ENCODE results near the gene FRY.

The FRY gene

GRCh38 chr13:32228330-32229041, 196.9 kb downstream of the FRY start:
- no CpG with 5 or more reads among the region's 5 CpGs for WGBS (ENCODE audit: insufficient coverage, insufficient read length)
- no peak for DNase-seq (ENCODE audit: low read depth, low spot score)
- Histone ChIP-seq H3K4me3 (ENCODE audit: low read length) (no peak overlapping the region), H3K4me1 (ENCODE audit: control insufficient read depth, insufficient read depth, low read length) (no peaks in the 10 kb centered on the region), H3K9me3 (ENCODE audit: control insufficient read depth, insufficient read depth, low read length) (no peaks in the 10 kb centered on the region), H3K36me3 (ENCODE audit: control insufficient read depth, insufficient read depth, low read length) (no peaks in the 10 kb centered on the region), H3K27ac (ENCODE audit: low read length) (no peak overlapping the region), H3K27me3 (ENCODE audit: control insufficient read depth, insufficient read depth, low read length) (no peaks in the 10 kb centered on the region)

- no peak for DNase-seq (ENCODE audit: low read depth, low spot score)
- H3K4me3 ChIP-seq (ENCODE audit: low read length): no peak overlapping the region
Measured at GRCh38 chr13:32229443-32229842, 197.9 kb downstream of the FRY start.

GRCh38 chr13:32232263-32232662, 200.7 kb downstream of the FRY start:
- no peaks in the 10 kb centered on the region for H3K36me3 ChIP-seq (ENCODE audit: control insufficient read depth, insufficient read depth, low read length)
- no peak overlapping the region for H3K4me3 ChIP-seq (ENCODE audit: low read length)
- H3K27me3 ChIP-seq (ENCODE audit: control insufficient read depth, insufficient read depth, low read length): no peaks in the 10 kb centered on the region
- no CpG with 5 or more reads among the region's 3 CpGs for WGBS (ENCODE audit: insufficient coverage, insufficient read length)
- H3K27ac ChIP-seq (ENCODE audit: low read length): no peak overlapping the region
- no peaks in the 10 kb centered on the region for H3K9me3 ChIP-seq (ENCODE audit: control insufficient read depth, insufficient read depth, low read length)
- H3K4me1 ChIP-seq (ENCODE audit: control insufficient read depth, insufficient read depth, low read length): no peaks in the 10 kb centered on the region
- no peak for DNase-seq (ENCODE audit: low read depth, low spot score)

More at GRCh38 chr13:32229443-32229842, 197.9 kb downstream of the FRY start:
- no peaks in the 10 kb centered on the region for H3K27me3 ChIP-seq (ENCODE audit: control insufficient read depth, insufficient read depth, low read length)
- H3K4me1 ChIP-seq (ENCODE audit: control insufficient read depth, insufficient read depth, low read length): no peaks in the 10 kb centered on the region
- H3K9me3 ChIP-seq (ENCODE audit: control insufficient read depth, insufficient read depth, low read length): no peaks in the 10 kb centered on the region
- no CpG with 5 or more reads among the region's 3 CpGs for WGBS (ENCODE audit: insufficient coverage, insufficient read length)
- H3K27ac ChIP-seq (ENCODE audit: low read length): no peak overlapping the region
- H3K36me3 ChIP-seq (ENCODE audit: control insufficient read depth, insufficient read depth, low read length): no peaks in the 10 kb centered on the region

GRCh38 chr13:32233062-32233461, 201.5 kb downstream of the FRY start:
- no peaks in the 10 kb centered on the region for H3K36me3 ChIP-seq (ENCODE audit: control insufficient read depth, insufficient read depth, low read length)

GRCh38 chr13:32234914-32235313, 203.3 kb downstream of the FRY start:
- Histone ChIP-seq H3K27ac (ENCODE audit: low read length) (no peak overlapping the region), H3K4me3 (ENCODE audit: low read length) (no peak overlapping the region), H3K27me3 (ENCODE audit: control insufficient read depth, insufficient read depth, low read length) (no peaks in the 10 kb centered on the region), H3K4me1 (ENCODE audit: control insufficient read depth, insufficient read depth, low read length) (no peaks in the 10 kb centered on the region), H3K9me3 (ENCODE audit: control insufficient read depth, insufficient read depth, low read length) (no peaks in the 10 kb centered on the region), H3K36me3 (ENCODE audit: control insufficient read depth, insufficient read depth, low read length) (no peaks in the 10 kb centered on the region)
- no peak for DNase-seq (ENCODE audit: low read depth, low spot score)
- WGBS (ENCODE audit: insufficient coverage, insufficient read length): no CpG with 5 or more reads among the region's 2 CpGs

More at GRCh38 chr13:32233062-32233461, 201.5 kb downstream of the FRY start:
- no peaks in the 10 kb centered on the region for H3K9me3 ChIP-seq (ENCODE audit: control insufficient read depth, insufficient read depth, low read length)
- WGBS (ENCODE audit: insufficient coverage, insufficient read length): no CpG with 5 or more reads among the region's 2 CpGs
- H3K4me3 ChIP-seq (ENCODE audit: low read length): no peak overlapping the region
- no peak for DNase-seq (ENCODE audit: low read depth, low spot score)
- H3K27ac ChIP-seq (ENCODE audit: low read length): no peak overlapping the region
- no peaks in the 10 kb centered on the region for H3K4me1 ChIP-seq (ENCODE audit: control insufficient read depth, insufficient read depth, low read length)
- H3K27me3 ChIP-seq (ENCODE audit: control insufficient read depth, insufficient read depth, low read length): no peaks in the 10 kb centered on the region

GRCh38 chr13:32237681-32238080, 206.1 kb downstream of the FRY start:
- no peaks in the 10 kb centered on the region for H3K36me3 ChIP-seq (ENCODE audit: control insufficient read depth, insufficient read depth, low read length)
- H3K4me1 ChIP-seq (ENCODE audit: control insufficient read depth, insufficient read depth, low read length): no peaks in the 10 kb centered on the region
- no peak for DNase-seq (ENCODE audit: low read depth, low spot score)
- no peaks in the 10 kb centered on the region for H3K27me3 ChIP-seq (ENCODE audit: control insufficient read depth, insufficient read depth, low read length)
- H3K9me3 ChIP-seq (ENCODE audit: control insufficient read depth, insufficient read depth, low read length): no peaks in the 10 kb centered on the region
- H3K4me3 ChIP-seq (ENCODE audit: low read length): no peak overlapping the region
- H3K27ac ChIP-seq (ENCODE audit: low read length): no peak overlapping the region
- no CpG with 5 or more reads among the region's 6 CpGs for WGBS (ENCODE audit: insufficient coverage, insufficient read length)

- DNase-seq (ENCODE audit: low read depth, low spot score): no peak
- Histone ChIP-seq H3K36me3 (ENCODE audit: control insufficient read depth, insufficient read depth, low read length) (no peaks in the 10 kb centered on the region), H3K9me3 (ENCODE audit: control insufficient read depth, insufficient read depth, low read length) (no peaks in the 10 kb centered on the region), H3K4me3 (ENCODE audit: low read length) (no peak overlapping the region), H3K4me1 (ENCODE audit: control insufficient read depth, insufficient read depth, low read length) (0 out of 2 replicates have a peak, but pooled peaks cover 1% of the 10 kb centered on the region), H3K27me3 (ENCODE audit: control insufficient read depth, insufficient read depth, low read length) (no peaks in the 10 kb centered on the region), H3K27ac (ENCODE audit: low read length) (no peak overlapping the region)
- WGBS (ENCODE audit: insufficient coverage, insufficient read length): no CpG with 5 or more reads among the region's 5 CpGs
Measured at GRCh38 chr13:32243695-32244094, 212.1 kb downstream of the FRY start.

GRCh38 chr13:32245555-32245954, 214.0 kb downstream of the FRY start:
- DNase-seq (ENCODE audit: low read depth, low spot score): no peak
- H3K27ac ChIP-seq (ENCODE audit: low read length): no peak overlapping the region
- no peaks in the 10 kb centered on the region for H3K9me3 ChIP-seq (ENCODE audit: control insufficient read depth, insufficient read depth, low read length)
- no CpG with 5 or more reads among the region's 5 CpGs for WGBS (ENCODE audit: insufficient coverage, insufficient read length)
- 0 out of 2 replicates have a peak, but pooled peaks cover 1% of the 10 kb centered on the region for H3K4me1 ChIP-seq (ENCODE audit: control insufficient read depth, insufficient read depth, low read length)
- no peaks in the 10 kb centered on the region for H3K36me3 ChIP-seq (ENCODE audit: control insufficient read depth, insufficient read depth, low read length)
- no peaks in the 10 kb centered on the region for H3K27me3 ChIP-seq (ENCODE audit: control insufficient read depth, insufficient read depth, low read length)
- no peak overlapping the region for H3K4me3 ChIP-seq (ENCODE audit: low read length)

GRCh38 chr13:32246468-32246867, 214.9 kb downstream of the FRY start:
- DNase-seq (ENCODE audit: low read depth, low spot score): peak; percentile 80
- WGBS (ENCODE audit: insufficient coverage, insufficient read length): no CpG with 5 or more reads among the region's 2 CpGs
- Histone ChIP-seq H3K27ac (ENCODE audit: low read length) (no peak overlapping the region), H3K4me1 (ENCODE audit: control insufficient read depth, insufficient read depth, low read length) (0 out of 2 replicates have a peak, but pooled peaks cover 1% of the 10 kb centered on the region), H3K9me3 (ENCODE audit: control insufficient read depth, insufficient read depth, low read length) (no peaks in the 10 kb centered on the region), H3K27me3 (ENCODE audit: control insufficient read depth, insufficient read depth, low read length) (no peaks in the 10 kb centered on the region), H3K4me3 (ENCODE audit: low read length) (no peak overlapping the region), H3K36me3 (ENCODE audit: control insufficient read depth, insufficient read depth, low read length) (no peaks in the 10 kb centered on the region)

GRCh38 chr13:32247887-32248286, 216.3 kb downstream of the FRY start:
- H3K27ac ChIP-seq (ENCODE audit: low read length): no peak overlapping the region
- no CpG with 5 or more reads among the region's 1 CpG for WGBS (ENCODE audit: insufficient coverage, insufficient read length)
- H3K27me3 ChIP-seq (ENCODE audit: control insufficient read depth, insufficient read depth, low read length): no peaks in the 10 kb centered on the region
- H3K4me3 ChIP-seq (ENCODE audit: low read length): no peak overlapping the region
- H3K9me3 ChIP-seq (ENCODE audit: control insufficient read depth, insufficient read depth, low read length): no peaks in the 10 kb centered on the region
- no peaks in the 10 kb centered on the region for H3K36me3 ChIP-seq (ENCODE audit: control insufficient read depth, insufficient read depth, low read length)
- DNase-seq (ENCODE audit: low read depth, low spot score): no peak
- H3K4me1 ChIP-seq (ENCODE audit: control insufficient read depth, insufficient read depth, low read length): peaks cover 1% of the 10 kb centered on the region; the same call in 1 of the 2 replicates

GRCh38 chr13:32248801-32249200, 217.2 kb downstream of the FRY start:
- Histone ChIP-seq H3K9me3 (ENCODE audit: control insufficient read depth, insufficient read depth, low read length) (no peaks in the 10 kb centered on the region), H3K4me3 (ENCODE audit: low read length) (no peak overlapping the region), H3K27ac (ENCODE audit: low read length) (no peak overlapping the region), H3K27me3 (ENCODE audit: control insufficient read depth, insufficient read depth, low read length) (no peaks in the 10 kb centered on the region), H3K4me1 (ENCODE audit: control insufficient read depth, insufficient read depth, low read length) (peaks cover 1% of the 10 kb centered on the region; the same call in 1 of the 2 replicates), H3K36me3 (ENCODE audit: control insufficient read depth, insufficient read depth, low read length) (no peaks in the 10 kb centered on the region)
- DNase-seq (ENCODE audit: low read depth, low spot score): no peak
- WGBS (ENCODE audit: insufficient coverage, insufficient read length): no CpG with 5 or more reads among the region's 3 CpGs
